ENCODE results near the gene RAMP3.
"Not testable (repeated sequence)": the region's sequence is repeated elsewhere in the genome, so short reads cannot be mapped to it uniquely, and the experiment has no call there.

Gene RAMP3

DNA sequence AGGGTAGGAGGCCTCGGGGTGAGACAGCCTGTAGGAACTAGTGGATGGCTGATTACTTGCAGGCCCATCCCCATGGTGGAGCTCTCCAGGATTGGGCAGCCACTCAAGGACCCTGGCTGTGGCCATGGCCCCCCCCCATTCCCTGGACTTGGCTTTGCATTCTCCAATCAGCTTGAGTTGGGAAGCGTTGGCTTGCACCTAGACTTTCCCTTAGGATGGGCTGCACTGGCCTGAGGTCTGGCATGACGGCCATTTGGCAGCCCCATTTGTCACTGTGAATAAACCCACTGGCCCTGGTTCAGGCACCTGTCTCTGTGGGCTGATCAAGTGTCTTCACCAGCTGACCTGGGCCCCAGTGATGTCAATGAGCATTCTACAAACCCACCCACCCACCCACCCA lies 41.4 kb downstream of the RAMP3 start:
- DNase-seq = no peak

- no peak for DNase-seq
These were observed 41.9 kb downstream of the RAMP3 start for GRCh38 chr7:45199506-45199905.

DNA sequence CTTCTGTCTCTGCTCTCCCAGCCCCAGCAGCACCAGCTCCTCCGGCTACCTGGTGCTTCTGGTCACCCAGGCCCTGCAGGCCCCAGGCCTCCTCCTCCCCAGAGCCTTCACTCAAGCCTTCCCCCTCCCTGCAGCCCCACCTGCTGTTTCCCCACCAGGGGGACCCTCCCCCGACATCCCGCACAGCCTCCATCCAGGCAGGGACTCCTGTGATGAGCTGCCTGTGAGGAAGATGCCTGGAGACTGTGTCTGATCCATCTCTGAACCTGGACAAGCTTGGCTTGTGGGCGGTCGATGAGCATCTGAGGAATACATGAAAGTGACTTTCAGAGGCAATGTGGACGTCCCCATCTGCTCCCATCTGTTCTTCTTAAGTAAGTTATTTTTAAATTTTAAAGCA lies 45.0 kb downstream of the RAMP3 start:
- DNase-seq = no peak

DNA sequence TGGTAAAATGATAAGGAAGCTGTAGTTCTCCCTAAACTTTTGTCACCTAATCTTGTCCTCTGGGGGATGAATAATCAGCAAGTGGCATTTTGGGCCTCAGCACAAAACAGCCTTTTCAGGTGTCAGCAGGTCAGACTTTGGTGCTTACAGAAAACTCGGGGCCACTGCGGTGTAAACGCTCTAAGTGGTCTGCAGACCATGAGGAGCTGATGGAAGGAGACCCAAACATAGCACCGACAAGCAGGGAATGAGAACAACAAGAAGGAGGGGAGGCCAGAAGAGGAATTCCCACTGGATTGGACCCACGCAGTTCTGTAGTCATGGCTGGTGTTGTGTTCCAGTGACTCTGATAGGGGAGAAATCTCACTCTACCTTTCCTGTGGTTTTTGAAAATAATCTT lies 45.4 kb downstream of the RAMP3 start:
- no peak for DNase-seq

DNA sequence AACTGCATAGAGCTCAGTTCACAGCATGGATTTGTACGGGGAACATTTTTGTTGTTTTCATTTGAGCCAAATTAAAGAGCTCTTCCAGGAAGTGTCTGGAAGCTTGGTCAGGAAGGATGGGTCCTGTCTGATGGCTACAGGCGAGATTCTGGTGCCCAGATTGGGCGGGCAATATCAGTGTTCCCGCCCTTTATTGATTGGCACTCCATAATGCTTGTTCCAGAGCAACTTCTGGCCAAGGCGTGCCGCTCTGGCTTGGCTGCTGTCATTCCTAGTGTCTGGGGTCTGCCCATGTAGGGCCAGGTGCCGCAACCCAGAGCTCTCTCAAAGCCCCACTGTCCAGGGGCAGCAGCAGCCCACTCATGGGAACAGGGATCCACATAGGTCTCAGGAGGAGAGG lies 45.9 kb downstream of the RAMP3 start:
- no peak for DNase-seq

- no peak for DNase-seq
These were observed 46.4 kb downstream of the RAMP3 start for GRCh38 chr7:45203936-45204445.

DNA sequence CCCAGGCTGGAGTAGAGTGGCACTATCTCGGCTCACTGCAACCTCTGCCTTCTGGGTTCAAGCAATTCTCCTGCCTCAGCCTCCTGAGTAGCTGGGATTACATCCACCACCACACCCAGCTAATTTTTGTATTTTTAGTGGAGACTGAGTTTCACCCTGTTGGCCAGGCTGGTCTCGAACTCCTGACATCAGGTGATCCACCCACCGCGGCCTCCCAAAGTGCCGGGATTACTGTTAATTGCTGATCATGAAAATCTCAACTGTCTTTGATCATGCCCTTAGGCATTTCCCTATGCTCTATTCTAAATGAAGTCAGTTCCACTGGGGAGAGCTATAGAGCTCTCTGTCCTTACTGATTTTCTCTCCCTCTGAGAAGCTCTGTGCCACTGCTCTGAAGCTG lies 48.7 kb downstream of the RAMP3 start:
- DNase-seq = not testable (repeated sequence)

DNA sequence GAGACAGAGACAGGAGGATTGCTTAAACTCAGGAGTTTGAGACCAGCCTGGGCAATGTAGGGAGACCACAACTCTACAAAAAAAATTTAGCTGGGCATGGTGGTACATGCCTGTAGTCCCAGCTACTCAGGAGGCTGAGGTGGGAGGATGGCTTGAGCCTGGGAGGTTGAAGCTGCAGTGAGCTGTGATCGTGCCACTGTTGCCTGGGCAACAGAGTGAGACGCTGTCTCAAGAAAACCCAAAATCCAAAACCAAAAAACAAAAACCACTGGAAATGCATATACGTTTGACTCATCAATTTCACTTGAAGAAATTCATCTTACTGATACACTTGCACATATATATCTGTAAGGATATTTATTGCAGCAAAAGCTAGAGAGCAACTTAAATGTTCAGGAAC lies 52.3 kb downstream of the RAMP3 start:
- not testable (repeated sequence) for DNase-seq

GRCh38 chr7:45211066-45211465 lies 53.5 kb downstream of the RAMP3 start:
- DNase-seq = no peak

GRCh38 chr7:45211958-45212357 lies 54.4 kb downstream of the RAMP3 start:
- DNase-seq = no peak

DNA sequence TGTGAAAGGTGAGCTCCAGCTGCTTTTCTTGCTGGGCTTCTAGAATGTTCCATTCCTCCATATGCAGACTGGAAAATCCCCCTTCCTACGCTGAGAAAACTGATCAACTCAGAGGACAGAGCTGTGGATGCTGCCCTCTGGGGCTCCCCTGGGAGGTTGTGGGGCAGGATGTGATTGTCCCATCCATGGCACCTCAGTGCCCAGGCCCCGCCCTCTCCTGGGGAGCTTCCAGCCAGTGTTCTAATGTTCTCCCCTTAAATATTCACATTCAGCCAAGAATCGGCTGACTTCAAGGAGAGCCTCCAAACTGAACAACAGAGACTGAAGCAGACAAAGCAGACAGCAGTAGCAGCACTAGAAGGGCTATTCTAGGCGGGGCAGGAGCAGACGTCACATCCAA lies 55.0 kb downstream of the RAMP3 start:
- DNase-seq = no peak

DNA sequence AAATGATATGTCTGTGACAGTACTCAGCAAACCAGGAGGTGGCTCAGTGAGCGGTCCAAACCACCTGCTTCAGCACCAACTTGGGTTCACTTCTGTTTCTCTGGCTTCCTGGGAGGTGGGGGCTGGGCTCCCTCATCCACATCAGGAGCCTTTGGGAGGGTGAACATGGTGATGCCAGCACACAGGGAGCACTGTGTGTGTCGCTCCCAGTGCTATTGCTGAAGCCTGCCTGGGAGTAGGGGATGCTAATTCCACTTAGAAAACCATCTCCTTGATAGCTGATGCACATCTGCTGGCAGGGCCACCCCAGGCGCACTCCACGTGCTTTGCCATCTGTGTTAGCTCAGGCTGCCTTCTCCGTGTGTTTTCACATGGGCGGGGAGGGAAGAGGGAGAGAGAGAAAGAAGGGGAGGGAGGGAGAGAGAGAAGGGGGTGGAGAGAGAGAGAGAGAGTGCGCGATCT lies 58.0 kb downstream of the RAMP3 start:
- no peak for DNase-seq

DNA sequence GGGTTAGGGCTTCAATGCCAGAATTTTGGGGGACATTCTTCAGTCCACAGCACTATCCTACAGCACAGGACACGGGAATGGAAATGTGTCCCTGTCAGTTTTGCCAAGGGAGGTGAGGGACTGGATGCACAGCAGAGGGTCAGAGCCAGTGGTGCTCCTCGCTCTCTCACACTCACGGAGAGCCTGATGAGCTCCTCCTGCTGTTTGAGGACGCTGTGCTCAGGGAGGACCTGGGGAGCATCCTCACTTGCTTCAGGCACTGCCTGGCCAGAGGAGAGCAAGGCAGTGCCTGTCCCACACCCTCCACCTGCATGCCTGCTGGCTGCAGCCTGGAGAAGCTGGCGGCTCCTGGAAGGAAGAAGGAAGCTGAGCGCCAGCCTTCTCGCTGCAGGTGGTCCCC lies 58.6 kb downstream of the RAMP3 start:
- DNase-seq = no peak

GRCh38 chr7:45216622-45217165 lies 59.1 kb downstream of the RAMP3 start:
- DNase-seq = no peak

DNA sequence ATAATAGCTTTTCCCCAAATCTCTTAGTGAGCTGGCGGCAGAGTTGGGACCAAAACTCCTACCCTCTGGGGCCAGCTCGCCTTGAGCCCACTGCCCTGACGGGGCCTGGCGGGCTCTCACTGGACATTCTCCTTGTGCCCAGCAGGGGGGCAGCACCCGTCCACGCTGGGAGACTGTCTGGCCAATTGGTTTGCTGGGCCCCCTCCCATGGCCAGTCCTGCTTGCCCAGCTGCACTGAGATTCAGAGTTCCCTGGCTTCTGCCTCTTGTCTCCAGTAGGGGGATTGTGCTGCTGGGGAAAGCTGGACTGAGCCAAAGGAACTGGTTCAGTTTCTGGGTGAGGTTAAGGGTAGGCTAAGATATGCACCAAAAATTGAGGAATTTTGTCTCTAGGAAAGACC lies 59.8 kb downstream of the RAMP3 start:
- no peak for DNase-seq

- no peak for DNase-seq
These were observed 61.5 kb downstream of the RAMP3 start for GRCh38 chr7:45219130-45219529.

- DNase-seq = no peak
These were observed 62.3 kb downstream of the RAMP3 start for GRCh38 chr7:45219801-45220435.

DNA sequence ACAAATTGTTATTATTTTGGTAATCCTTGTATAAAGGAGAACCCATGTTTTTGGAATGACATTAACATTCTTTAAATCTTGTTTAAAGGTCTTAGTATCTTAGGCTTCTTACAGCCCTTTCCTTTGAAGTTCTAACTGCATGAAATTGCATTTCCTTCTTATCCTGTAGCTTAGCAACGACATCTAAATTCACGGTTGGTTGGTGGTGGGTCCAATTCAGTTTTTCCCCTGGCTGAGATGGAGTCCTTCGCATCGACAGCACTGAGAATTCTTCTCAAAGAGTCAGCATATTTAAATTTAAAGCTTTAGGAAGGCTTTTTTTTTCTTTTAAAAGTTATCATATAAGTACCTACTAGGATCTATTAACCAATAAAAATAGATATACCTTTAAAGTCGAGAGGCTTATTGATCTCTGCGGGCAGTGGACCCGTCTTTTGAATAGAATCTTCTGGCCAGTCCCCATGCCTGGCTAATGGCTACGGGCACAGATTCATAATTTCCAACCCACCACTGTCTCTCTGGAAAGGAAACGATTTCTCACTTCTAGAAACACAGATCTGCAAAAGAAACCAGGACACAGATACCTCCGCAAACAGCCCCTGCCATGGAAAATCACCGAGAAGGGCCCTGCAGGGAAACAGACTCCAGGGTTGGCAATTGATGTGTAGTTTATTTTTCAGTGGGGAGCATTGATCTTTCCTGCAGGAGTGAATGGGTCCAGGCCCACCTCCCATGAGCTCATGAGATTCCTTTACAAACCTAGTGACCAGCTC lies 63.4 kb downstream of the RAMP3 start:
- no peak for DNase-seq

DNA sequence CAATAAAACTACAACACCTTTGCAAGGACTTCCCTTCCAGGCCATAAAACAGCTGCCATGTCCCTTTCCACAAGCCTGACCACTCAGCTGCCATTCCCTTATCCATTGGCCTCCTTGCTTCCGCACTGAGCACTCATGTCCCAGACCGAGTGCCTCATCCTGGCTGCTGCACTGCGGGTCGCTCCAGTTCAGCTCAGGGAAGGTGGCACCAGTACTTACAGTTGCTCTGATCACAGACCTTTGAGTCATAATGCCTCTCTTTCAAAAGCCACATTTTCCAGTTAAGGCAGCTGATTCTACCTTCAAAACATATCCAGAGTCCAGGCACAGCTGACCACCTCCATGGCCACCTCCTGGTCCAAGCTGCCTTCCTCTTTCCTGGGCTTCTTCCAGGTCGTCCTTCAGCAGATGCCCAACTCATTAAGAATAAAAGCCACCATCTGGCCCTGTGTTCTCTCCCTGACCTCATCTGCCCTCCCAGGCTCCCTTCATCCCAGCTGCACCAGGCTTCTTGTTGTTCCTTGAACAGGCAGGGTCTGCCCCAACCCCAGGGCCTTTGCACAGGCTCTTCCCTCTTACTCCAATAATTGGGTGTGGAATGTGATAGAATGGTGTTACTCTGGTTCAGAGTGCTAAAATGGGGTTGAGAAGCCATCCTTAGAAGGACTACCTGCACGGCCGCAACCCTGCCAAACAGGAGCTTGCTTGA lies 64.5 kb downstream of the RAMP3 start:
- DNase-seq = no peak

DNA sequence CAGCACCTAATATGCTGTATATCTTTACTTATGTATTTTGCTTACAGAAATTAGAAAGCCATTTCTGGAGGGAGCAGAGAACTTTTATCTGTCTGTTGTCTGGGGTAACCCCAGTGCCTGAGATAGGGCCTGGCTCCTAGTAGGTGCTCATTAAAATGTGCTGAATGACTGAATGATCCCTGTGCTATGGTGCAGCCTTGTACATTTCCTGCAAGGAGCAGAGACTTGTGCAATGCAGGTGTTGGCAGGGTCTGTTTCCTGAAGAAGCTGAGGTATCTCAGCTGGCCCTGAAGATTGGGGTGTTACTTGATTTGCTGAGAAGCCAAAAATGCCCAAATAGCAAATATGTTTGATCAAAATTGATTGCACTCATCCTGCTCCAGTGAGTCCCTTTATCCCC lies 65.5 kb downstream of the RAMP3 start:
- no peak for DNase-seq

- DNase-seq = no peak
These were observed 66.4 kb downstream of the RAMP3 start for GRCh38 chr7:45223728-45224630.

- no peak for DNase-seq
These were observed 67.2 kb downstream of the RAMP3 start for GRCh38 chr7:45224832-45225231.

All from activated CD8-positive, alpha-beta memory T cell treated with anti-CD3 and anti-CD28 coated beads, Interleukin-2, amount 50 U/mL, for 48 hours (primary cell).